SK-N-SH treated with all-trans-retinoic acid at 6 μM for 48 hours (cell line): ENCODE measurements around the gene PKDCC.

Experiments
- ARNTL ChIP-seq: fragments of 450-650 bp; formaldehyde crosslinking; IDR thresholded peaks from 2 replicates; pipeline ENCODE4 v1.5.0; 2020; ENCODE audit warnings: low read depth, mild to moderate bottlenecking, moderate library complexity, borderline replicate concordance
- ZNF565 ChIP-seq: fragments of 450-650 bp; formaldehyde crosslinking; conservative IDR thresholded peaks from 2 replicates; pipeline ENCODE4 v1.5.0; 2020; ENCODE audit warnings: low read depth, mild to moderate bottlenecking, moderate library complexity
- ZNF8 ChIP-seq: fragments of 450-650 bp; formaldehyde crosslinking; IDR thresholded peaks from 2 replicates; pipeline ENCODE4 v1.5.0; 2020; ENCODE audit warnings: mild to moderate bottlenecking, moderate library complexity

DNA sequence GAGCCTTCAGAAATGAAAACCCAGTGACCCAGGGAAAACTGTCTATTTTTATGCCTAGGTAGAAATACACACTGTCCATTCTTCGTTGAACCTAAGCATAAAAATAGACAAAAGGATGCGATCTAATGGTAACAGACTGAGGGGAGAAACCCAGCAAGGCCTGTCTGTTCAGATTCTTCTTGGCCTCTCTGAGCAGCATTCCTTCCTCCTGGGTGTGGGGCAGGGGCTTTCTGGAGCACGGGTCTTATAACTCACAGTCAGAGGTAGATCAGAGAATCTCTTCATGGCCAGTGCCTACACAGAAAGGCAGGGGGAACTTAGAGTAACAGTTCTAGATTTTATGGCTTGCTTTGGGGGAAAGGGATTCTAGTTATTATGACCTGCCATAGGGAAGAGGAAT lies 56.0 kb downstream of the PKDCC start:
- TF ChIP-seq ZNF8 (CRISPR knock-in tag) (no peak), ARNTL (no peak), ZNF565 (no peak)
